ENCODE measurements around the gene ACTN4. TPM values are rescaled to one million over a fixed set of nuclear protein-coding genes. Genes with fewer than 3 reads are reported as not detected.
"Not testable (repeated sequence)": the region's sequence is repeated elsewhere in the genome, so short reads cannot be mapped to it uniquely, and the experiment has no call there.

ACTN4 gene
- 454 TPM for total RNA-seq
- long read RNA-seq, full-length matches to known transcripts: 16 of 120 reads
- long read RNA-seq, partial matches to known transcripts: 31 of 120 reads
- long read RNA-seq, other reads (novel, unspliced or antisense): 73 of 120 reads

DNA sequence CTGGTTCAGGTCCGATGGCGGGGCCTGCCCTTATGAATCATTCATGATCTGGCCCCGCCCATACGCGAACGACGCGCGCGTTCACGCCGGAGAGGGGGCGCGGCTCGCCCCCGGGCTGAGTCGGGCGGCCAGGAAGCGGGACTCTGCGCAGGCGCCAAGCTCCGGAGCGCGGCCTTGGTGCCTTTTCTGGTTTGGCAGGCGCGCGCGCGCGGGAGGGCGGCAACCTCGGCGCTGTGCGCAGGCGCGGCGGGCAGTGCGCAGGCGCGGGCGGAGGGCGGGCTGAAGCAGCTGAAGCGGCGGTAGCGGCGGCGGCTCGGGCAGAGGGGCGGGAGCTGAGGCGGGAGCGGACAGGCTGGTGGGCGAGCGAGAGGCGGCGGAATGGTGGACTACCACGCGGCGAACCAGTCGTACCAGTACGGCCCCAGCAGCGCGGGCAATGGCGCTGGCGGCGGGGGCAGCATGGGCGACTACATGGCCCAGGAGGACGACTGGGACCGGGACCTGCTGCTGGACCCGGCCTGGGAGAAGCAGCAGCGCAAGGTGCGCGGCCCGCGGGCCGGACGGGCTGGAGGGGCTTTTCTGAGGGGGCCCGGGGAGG lies at the start of gene ACTN4:
TSS of gene ACTN4 (plus strand) at position 282 of the 598 bp plus-strand sequence. CDS start at position 379, 97 bp downstream.
- DNase-seq: peak; percentile 99
- Histone ChIP-seq H3K4me3 (peak within 1 kb of the TSS; percentile 83), H3K9me3 (no peaks in the 10 kb centered on the region), H3K27me3 (ENCODE audit: low read depth) (no peaks in the 10 kb centered on the region), H3K4me1 (peaks cover 38% of the 10 kb centered on the region), H3K27ac (peak within 1 kb of the TSS; percentile 88), H3K36me3 (no peaks in the 10 kb centered on the region)
- peak; percentile 90 to 95 for ATAC-seq
- intact Hi-C loops (cut with DNase I): no loop called here
- no peak for TF ChIP-seq CTCF (IDR thresholded peaks at IDR 0.05)

- H3K4me3 ChIP-seq: no peak overlapping the region
- no peak for DNase-seq
Measured at GRCh38 chr19:38599722-38600121, 47.7 kb upstream of the ACTN4 start.

GRCh38 chr19:38602856-38603255 lies 44.6 kb upstream of the ACTN4 start:
- H3K36me3 ChIP-seq; intact Hi-C loops (cut with DNase I); H3K27me3 ChIP-seq (ENCODE audit: low read depth); H3K4me3 ChIP-seq; H3K4me1 ChIP-seq; ATAC-seq; H3K27ac ChIP-seq; DNase-seq; H3K9me3 ChIP-seq: not testable (repeated sequence)

More at GRCh38 chr19:38599722-38600121, 47.7 kb upstream of the ACTN4 start:
- no peaks in the 10 kb centered on the region for H3K9me3 ChIP-seq
- H3K4me1 ChIP-seq: no peaks in the 10 kb centered on the region
- no peak overlapping the region for H3K27ac ChIP-seq
- H3K27me3 ChIP-seq (ENCODE audit: low read depth): no peaks in the 10 kb centered on the region
- intact Hi-C loops (cut with DNase I): no loop called here
- no peak for TF ChIP-seq CTCF (IDR thresholded peaks at IDR 0.05)
- H3K36me3 ChIP-seq: no peaks in the 10 kb centered on the region
- no peak for ATAC-seq

- Histone ChIP-seq H3K27ac (no peak overlapping the region), H3K9me3 (no peaks in the 10 kb centered on the region), H3K27me3 (ENCODE audit: low read depth) (no peaks in the 10 kb centered on the region), H3K36me3 (no peaks in the 10 kb centered on the region), H3K4me1 (no peaks in the 10 kb centered on the region), H3K4me3 (no peak overlapping the region)
- DNase-seq: no peak
- intact Hi-C loops (cut with DNase I): no loop called here
- ATAC-seq: no peak
- TF ChIP-seq CTCF (IDR thresholded peaks at IDR 0.05): no peak
Measured at GRCh38 chr19:38606131-38606530, 41.3 kb upstream of the ACTN4 start.

DNA sequence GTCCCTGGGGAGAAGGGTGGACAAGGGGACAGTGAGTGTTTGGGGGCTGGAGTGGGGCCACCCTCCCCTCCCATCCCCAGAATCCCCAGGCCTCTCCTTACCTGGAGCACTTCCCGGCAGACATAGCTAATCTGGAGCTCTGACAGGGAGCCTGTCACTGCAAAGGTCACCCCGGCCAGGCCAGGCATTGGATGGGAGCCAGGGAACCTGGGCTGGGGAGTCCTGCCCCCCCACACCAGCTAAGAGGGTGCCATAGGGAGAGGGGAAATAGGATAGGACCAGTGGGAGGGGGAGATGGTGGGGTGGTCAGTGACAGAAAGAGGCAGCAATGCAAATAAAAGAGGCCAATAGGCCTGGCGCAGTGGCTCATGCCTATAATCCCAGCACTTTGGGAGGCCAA lies 33.2 kb upstream of the ACTN4 start:
- intact Hi-C loops (cut with DNase I): no loop called here
- TF ChIP-seq CTCF (IDR thresholded peaks at IDR 0.05): no peak
- DNase-seq (no peak), ATAC-seq (no peak)
- no peak overlapping the region for H3K4me3 ChIP-seq
- H3K36me3 ChIP-seq: peaks cover 5% of the 10 kb centered on the region
- no peaks in the 10 kb centered on the region for H3K9me3 ChIP-seq
- H3K4me1 ChIP-seq: peaks cover 10% of the 10 kb centered on the region
- no peaks in the 10 kb centered on the region for H3K27me3 ChIP-seq (ENCODE audit: low read depth)
- no peak overlapping the region for H3K27ac ChIP-seq

GRCh38 chr19:38615007-38615581 lies 32.4 kb upstream of the ACTN4 start:
- no peak overlapping the region for H3K4me3 ChIP-seq
- intact Hi-C loops (cut with DNase I): no loop called here
- peaks cover 17% of the 10 kb centered on the region for H3K4me1 ChIP-seq
- no peak for TF ChIP-seq CTCF (IDR thresholded peaks at IDR 0.05)
- peaks cover 5% of the 10 kb centered on the region for H3K36me3 ChIP-seq
- no peaks in the 10 kb centered on the region for H3K27me3 ChIP-seq (ENCODE audit: low read depth)
- no peak for DNase-seq
- no peak overlapping the region for H3K27ac ChIP-seq
- H3K9me3 ChIP-seq: no peaks in the 10 kb centered on the region
- ATAC-seq: no peak
